AG04449 (cell line): ENCODE results near the gene ZNF436.

ENCODE experiments used
- CTCF ChIA-PET: fragments of 350-600 bp; formaldehyde crosslinking; extraction: SDS; loops from one replicate; lab custom pipeline; 2021; ENCODE audit warnings: antibody characterized with exemption; lab: Yijun Ruan, JAX
- POLR2A ChIA-PET: fragments of 400-600, 350-600 bp; formaldehyde crosslinking; extraction: SDS; loops from one replicate; lab custom pipeline; 2020; ENCODE audit warnings: antibody characterized with exemption, inconsistent platforms; lab: Yijun Ruan, JAX
- DNase-seq: peaks from one replicate; pipeline ENCODE4 v3.0.0-alpha.2; 2010; ENCODE audit warnings: low read depth, low spot score
- H3K4me3 ChIP-seq: 2 replicates; pipeline ENCODE4 v1.5.1; 2011; ENCODE audit warnings: low read depth, mild to moderate bottlenecking, control low read depth, low read length
- CTCF ChIP-seq: IDR thresholded peaks from one replicate; pipeline ENCODE4 v1.5.1; 2011; ENCODE audit warnings: mild to moderate bottlenecking, moderate library complexity, low read length, control low read depth, inconsistent platforms; ENCODE audit not compliant: insufficient read depth; ENCODE audit errors: missing control alignments

Gene ZNF436

GRCh38 chr1:23357138-23357908, 12.3 kb downstream of the ZNF436 start:
- POLR2A ChIA-PET = interaction anchor here (2.6 kb wide), 1 partner anchor 13 kb away, joined by 9 read pairs; the partner anchor contains the start of gene HNRNPR
- H3K4me3 ChIP-seq = no peak overlapping the region
- no peak for TF ChIP-seq CTCF
- no peak for DNase-seq
- CTCF ChIA-PET = interaction anchor here (1.5 to 3.6 kb wide), 3 partner anchors 11 to 46 kb away, joined by 4 to 12 read pairs (median 6); partner anchors contain the start of gene HNRNPR

- ChIA-PET CTCF (interaction anchor here (1.9 to 3.6 kb wide), 2 partner anchors 11 to 12 kb away, joined by 6 to 12 read pairs; partner anchors contain the start of gene HNRNPR), POLR2A (interaction anchor here (2.6 kb wide), 1 partner anchor 12 kb away, joined by 9 read pairs; the partner anchor contains the start of gene HNRNPR)
- DNase-seq = no peak
- no peak for TF ChIP-seq CTCF
- no peak overlapping the region for H3K4me3 ChIP-seq
Measured at GRCh38 chr1:23356471-23357137, 13.0 kb downstream of the ZNF436 start.

- no peak overlapping the region for H3K4me3 ChIP-seq
- TF ChIP-seq CTCF = no peak
- no peak for DNase-seq
- CTCF ChIA-PET = interaction anchor here (1.4 to 3.6 kb wide), 2 partner anchors 10 to 14 kb away, joined by 6 to 12 read pairs; partner anchors contain the start of gene HNRNPR
- POLR2A ChIA-PET = interaction anchor here (1.3 kb wide), 1 partner anchor 10 kb away, joined by 6 read pairs; the partner anchor contains the start of gene HNRNPR
Measured at GRCh38 chr1:23354245-23354644, 15.4 kb downstream of the ZNF436 start.

GRCh38 chr1:23352096-23352695, 17.4 kb downstream of the ZNF436 start:
- CTCF ChIA-PET = no interaction called here
- H3K4me3 ChIP-seq = no peak overlapping the region
- no peak for TF ChIP-seq CTCF
- no peak for DNase-seq
- POLR2A ChIA-PET = no interaction called here

- ChIA-PET CTCF (interaction anchor here (0.8 to 1.2 kb wide), 2 partner anchors 16 to 197 kb away, joined by 3 read pairs; no protein-coding TSS in a partner anchor), POLR2A (no interaction called here)
- TF ChIP-seq CTCF = no peak
- no peak overlapping the region for H3K4me3 ChIP-seq
- no peak for DNase-seq
Measured at GRCh38 chr1:23345920-23346319, 23.7 kb downstream of the ZNF436 start.
